H9 (cell line): ENCODE results near the gene CNGA4. TPM values are rescaled to one million over a fixed set of nuclear protein-coding genes. Genes with fewer than 3 reads are reported as not detected.

Source experiments
- DNase-seq: peaks from one replicate; pipeline ENCODE4 v3.0.0-alpha.2; 2017
- H2AFZ ChIP-seq: one replicate; pipeline ENCODE4 v1.6.1; 2013; ENCODE audit warnings: mild to moderate bottlenecking, low read length, control low read depth, moderate library complexity
- H2AK5ac ChIP-seq: 2 replicates; pipeline ENCODE4 v1.6.1; 2013; ENCODE audit warnings: low read length, control low read depth, mixed read lengths; ENCODE audit not compliant: insufficient read length
- H2BK120ac ChIP-seq: one replicate; pipeline ENCODE4 v1.6.1; 2013; ENCODE audit warnings: low read depth, mild to moderate bottlenecking, low read length, control low read depth, inconsistent platforms; ENCODE audit not compliant: poor library complexity, severe bottlenecking
- H2BK12ac ChIP-seq: 2 replicates; pipeline ENCODE4 v1.6.1; 2013; ENCODE audit warnings: low read length, control low read depth, mixed read lengths, low read depth; ENCODE audit not compliant: insufficient read length
- H2BK15ac ChIP-seq: 2 replicates; pipeline ENCODE4 v1.6.1; 2013; ENCODE audit warnings: low read depth, low read length, control low read depth
- H2BK20ac ChIP-seq: one replicate; pipeline ENCODE4 v1.6.1; 2013; ENCODE audit warnings: low read depth, mild to moderate bottlenecking, low read length, control low read depth, inconsistent platforms; ENCODE audit not compliant: poor library complexity, severe bottlenecking
- H2BK5ac ChIP-seq: 2 replicates; pipeline ENCODE4 v1.6.1; 2013; ENCODE audit warnings: low read length, control low read depth, mixed read lengths; ENCODE audit not compliant: insufficient read length
- H3K14ac ChIP-seq: 2 replicates; pipeline ENCODE4 v1.6.1; 2013; ENCODE audit warnings: low read length, control low read depth; ENCODE audit not compliant: insufficient read depth
- H3K18ac ChIP-seq: 2 replicates; pipeline ENCODE4 v1.6.1; 2013; ENCODE audit warnings: low read depth, mild to moderate bottlenecking, mixed read lengths, low read length, control low read depth; ENCODE audit not compliant: insufficient read length
- H3K23ac ChIP-seq: 2 replicates; pipeline ENCODE4 v1.6.1; 2013; ENCODE audit warnings: low read length, control low read depth, mixed read lengths, low read depth; ENCODE audit not compliant: insufficient read length
- H3K23me2 ChIP-seq: 2 replicates; pipeline ENCODE4 v1.6.1; 2013; ENCODE audit warnings: low read depth, mild to moderate bottlenecking, mixed read lengths, low read length, control low read depth; ENCODE audit not compliant: insufficient read length, poor library complexity, severe bottlenecking
- H3K27ac ChIP-seq: 2 replicates; pipeline ENCODE4 v1.5.1; 2013; ENCODE audit warnings: low read length, control low read depth, mixed read lengths, low read depth; ENCODE audit not compliant: insufficient read length
- H3K27me3 ChIP-seq: 2 replicates; pipeline ENCODE4 v1.6.1; 2013; ENCODE audit warnings: low read length, control low read depth, inconsistent platforms; ENCODE audit not compliant: insufficient read depth
- H3K4ac ChIP-seq: 2 replicates; pipeline ENCODE4 v1.6.1; 2013; ENCODE audit warnings: low read depth, mild to moderate bottlenecking, control low read depth, inconsistent platforms, low read length, moderate library complexity
- H3K4me1 ChIP-seq: 2 replicates; pipeline ENCODE4 v1.6.1; 2013; ENCODE audit warnings: low read length, control low read depth, inconsistent platforms; ENCODE audit not compliant: insufficient read depth
- H3K4me2 ChIP-seq: 2 replicates; pipeline ENCODE4 v1.6.1; 2013; ENCODE audit warnings: low read length, control low read depth, mixed read lengths; ENCODE audit not compliant: insufficient read length, insufficient read depth
- H3K56ac ChIP-seq: 2 replicates; pipeline ENCODE4 v1.6.1; 2013; ENCODE audit warnings: low read depth, mild to moderate bottlenecking, mixed read lengths, low read length, control low read depth; ENCODE audit not compliant: insufficient read length
- H3K79me1 ChIP-seq: 2 replicates; pipeline ENCODE4 v1.6.1; 2013; ENCODE audit warnings: low read depth, mild to moderate bottlenecking, moderate library complexity, low read length, control low read depth, inconsistent platforms; ENCODE audit not compliant: insufficient read depth, poor library complexity, severe bottlenecking
- H3K79me2 ChIP-seq: 2 replicates; pipeline ENCODE4 v1.6.1; 2013; ENCODE audit warnings: low read length, control low read depth, inconsistent platforms; ENCODE audit not compliant: insufficient read depth
- H3K9ac ChIP-seq: 2 replicates; pipeline ENCODE4 v1.6.1; 2013; ENCODE audit warnings: low read length, control low read depth, mixed read lengths; ENCODE audit not compliant: insufficient read length; ENCODE audit errors: extremely low read depth
- H3K9me3 ChIP-seq: one replicate; pipeline ENCODE4 v1.6.1; 2013; ENCODE audit warnings: low read depth, low read length, inconsistent platforms; ENCODE audit not compliant: control insufficient read depth
- H3T11ph ChIP-seq: one replicate; pipeline ENCODE4 v1.6.1; 2013; ENCODE audit warnings: mild to moderate bottlenecking, low read length, control low read depth, inconsistent platforms
- H4K20me1 ChIP-seq: one replicate; pipeline ENCODE4 v1.6.1; 2013; ENCODE audit not compliant: control insufficient read depth, insufficient read length, insufficient read depth
- H4K5ac ChIP-seq: 2 replicates; pipeline ENCODE4 v1.6.1; 2013; ENCODE audit warnings: low read depth, mild to moderate bottlenecking, mixed read lengths, low read length, control low read depth; ENCODE audit not compliant: insufficient read length
- H4K8ac ChIP-seq: replicated peaks from 2 replicates; pipeline ENCODE4 v1.6.1; 2013; ENCODE audit warnings: low read length, control low read depth, mixed read lengths, low read depth; ENCODE audit not compliant: insufficient read length
- H4K91ac ChIP-seq: 2 replicates; pipeline ENCODE4 v1.6.1; 2013; ENCODE audit warnings: low read depth, mild to moderate bottlenecking, moderate library complexity, mixed read lengths, low read length, control low read depth; ENCODE audit not compliant: insufficient read length
- H3K27ac Mint-ChIP-seq, 3 experiments: 2 replicates in 2 of 3; 3 replicates in 1 of 3; pipeline ENCODE4 v1.8.0; 2020 to 2021; ENCODE audit warnings: mixed read lengths in 3 of 3, mild to moderate bottlenecking in 1 of 3, moderate library complexity in 1 of 3
- H3K27me3 Mint-ChIP-seq: 2 replicates; pipeline ENCODE4 v1.8.0; 2021; ENCODE audit warnings: low read depth, mild to moderate bottlenecking, moderate library complexity, mixed read lengths
- H3K36me3 Mint-ChIP-seq, 3 experiments: 2 replicates in 2 of 3; 3 replicates in 1 of 3; pipeline ENCODE4 v1.8.0; 2020 to 2021; ENCODE audit warnings: low read depth in 3 of 3, mixed read lengths in 3 of 3; ENCODE audit not compliant: insufficient read depth in 1 of 3
- H3K4me1 Mint-ChIP-seq, 2 experiments: 2 replicates each; pipeline ENCODE4 v1.8.0; 2020; ENCODE audit warnings: mixed read lengths in 2 of 2
- H3K4me3 Mint-ChIP-seq, 2 experiments: 2 replicates in 1 of 2; 3 replicates in 1 of 2; pipeline ENCODE4 v1.8.0; 2020 to 2021; ENCODE audit warnings: mild to moderate bottlenecking in 2 of 2, mixed read lengths in 2 of 2, moderate library complexity in 1 of 2
- H3K9me3 Mint-ChIP-seq, 2 experiments: 2 replicates in 1 of 2; 3 replicates in 1 of 2; pipeline ENCODE4 v1.8.0; 2020; ENCODE audit warnings: mild to moderate bottlenecking in 2 of 2, mixed read lengths in 2 of 2, moderate library complexity in 1 of 2
- CTCF ChIP-seq: fragments of 200-600 bp; sonication (generic); conservative IDR thresholded peaks from 3 replicates; pipeline ENCODE4 v1.8.0; 2021; ENCODE audit warnings: antibody characterized with exemption, mild to moderate bottlenecking
- WGBS: extraction: QIAGEN DNeasy Blood & Tissue Kit; methylation state at CpG from one replicate; pipeline ENCODE4 v1.1.7; 2013; ENCODE audit warnings: missing lambda C conversion rate, low lambda C conversion rate, mixed read lengths; ENCODE audit not compliant: insufficient read length; ENCODE audit errors: extremely low coverage; 5-methylcytosine and 5-hydroxymethylcytosine counted together
- total RNA-seq: library from RNA; stranded (reverse); gene quantifications from 2 replicates; pipeline ENCODE4 v1.2.1, GENCODE V29; 2021

Gene CNGA4
- total RNA-seq, 1 experiment from 2014 or later = 0.11 TPM

DNA sequence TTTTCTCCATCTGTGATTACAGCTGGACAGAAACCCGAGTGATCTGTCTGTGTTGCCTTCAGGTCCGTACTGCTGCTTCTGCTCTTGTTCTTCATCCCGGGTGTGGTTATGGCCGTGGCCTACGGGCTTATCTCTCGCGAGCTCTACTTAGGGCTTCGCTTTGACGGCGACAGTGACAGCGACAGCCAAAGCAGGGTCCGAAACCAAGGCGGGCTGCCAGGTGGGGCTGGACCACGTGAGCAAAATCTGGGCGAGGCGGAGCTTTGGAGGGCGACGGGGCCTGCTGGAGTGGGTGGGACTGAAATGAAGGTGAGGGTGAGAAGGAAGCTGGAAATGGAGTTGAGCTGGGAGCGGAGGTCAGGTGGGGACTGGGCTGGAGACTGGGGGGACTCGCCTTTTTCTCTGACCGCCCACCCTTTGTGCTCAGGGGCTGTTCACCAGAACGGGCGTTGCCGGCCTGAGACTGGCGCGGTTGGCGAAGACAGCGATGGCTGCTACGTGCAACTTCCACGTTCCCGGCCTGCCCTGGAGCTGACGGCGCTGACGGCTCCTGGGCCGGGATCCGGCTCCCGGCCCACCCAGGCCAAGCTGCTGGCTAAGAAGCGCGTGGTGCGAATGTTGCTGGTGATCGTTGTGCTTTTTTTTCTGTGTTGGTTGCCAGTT, 31.8 kb downstream of the CNGA4 start:
- Histone ChIP-seq H2BK15ac (no peak overlapping the region), H3K23me2 (no peaks in the 10 kb centered on the region), H2AFZ (no peak overlapping the region), H2BK120ac (no peak overlapping the region), H4K91ac (no peak overlapping the region), H2BK12ac (no peak overlapping the region), H3K14ac (no peak overlapping the region), H3K27me3 (no peaks in the 10 kb centered on the region), H3K4me1 (no peaks in the 10 kb centered on the region), H2BK20ac (no peak overlapping the region), H3K79me1 (no peaks in the 10 kb centered on the region), H2BK5ac (no peak overlapping the region), H3K18ac (no peak overlapping the region), H3K23ac (no peak overlapping the region), H3T11ph (no peak overlapping the region), H3K4me2 (no peak overlapping the region), H4K20me1 (no peaks in the 10 kb centered on the region), H3K79me2 (no peaks in the 10 kb centered on the region), H3K9ac (no peak overlapping the region), H3K56ac (no peak overlapping the region), H3K4ac (no peak overlapping the region), H3K27ac (no peak overlapping the region), H2AK5ac (no peak overlapping the region), H3K9me3 (no peaks in the 10 kb centered on the region), H4K5ac (no peak overlapping the region), H4K8ac (no peak overlapping the region)
- DNase-seq = peak; percentile 40
- Mint-ChIP-seq H3K9me3 (no peaks in the 10 kb centered on the region), H3K27ac (peak overlapping the region in 1 of 3 experiments; percentile 57; a peak in 1 of 7 replicates), H3K27me3 (peaks cover 45% of the 10 kb centered on the region), H3K4me1 (peaks cover 13 to 14% of the 10 kb centered on the region in 2 experiments), H3K4me3 (no peak overlapping the region), H3K36me3 (peaks cover 0 to 16% (median 2%) of the 10 kb centered on the region in 3 experiments; a peak in 4 of 7 replicates)
- no peak for TF ChIP-seq CTCF
- no CpG with 5 or more reads among the region's 41 CpGs for WGBS
